VCaP (cell line): ENCODE results near the gene WDR90.

Experiments
- H3K27ac ChIP-seq: fragments of 450-650 bp; 2 replicates; pipeline ENCODE4 v1.5.1; 2017
- CTCF ChIP-seq: fragments of 450-650 bp; conservative IDR thresholded peaks from 2 replicates; pipeline ENCODE4 v1.5.1; 2017; ENCODE audit warnings: mild to moderate bottlenecking, moderate library complexity

Gene WDR90

GRCh38 chr16:631808-632358 is 17.3 kb upstream of the WDR90 start:
- TF ChIP-seq CTCF: no peak
- H3K27ac ChIP-seq: no peak overlapping the region

- no peak overlapping the region for H3K27ac ChIP-seq
- TF ChIP-seq CTCF: no peak
Observed at GRCh38 chr16:632486-633335, 16.5 kb upstream of the WDR90 start.

- no peak overlapping the region for H3K27ac ChIP-seq
- TF ChIP-seq CTCF: no peak
Observed at GRCh38 chr16:633336-634050, 15.7 kb upstream of the WDR90 start.

- no peak for TF ChIP-seq CTCF
- no peak overlapping the region for H3K27ac ChIP-seq
Observed at GRCh38 chr16:634051-634670, 15.0 kb upstream of the WDR90 start.

- no peak for TF ChIP-seq CTCF
- peak overlapping the region; percentile 86; the same call in 1 of the 2 replicates for H3K27ac ChIP-seq
Observed at GRCh38 chr16:634996-635395, 14.2 kb upstream of the WDR90 start.

- peak overlapping the region; percentile 86 for H3K27ac ChIP-seq
- TF ChIP-seq CTCF: no peak
Observed at GRCh38 chr16:635573-636205, 13.5 kb upstream of the WDR90 start.
